HG02588 (cell line): ENCODE results near the gene SVIL.
A peak's percentile ranks its signal among the peaks of the same experiment; 100 is the strongest.

ENCODE experiments used
- ATAC-seq: cut with Tn5 transposase; IDR thresholded peaks from one replicate; pipeline ENCODE4 v1.9.1; 2021; ENCODE audit warnings: mild to moderate bottlenecking, moderate library complexity; ENCODE audit not compliant: unreplicated experiment

SVIL gene

DNA sequence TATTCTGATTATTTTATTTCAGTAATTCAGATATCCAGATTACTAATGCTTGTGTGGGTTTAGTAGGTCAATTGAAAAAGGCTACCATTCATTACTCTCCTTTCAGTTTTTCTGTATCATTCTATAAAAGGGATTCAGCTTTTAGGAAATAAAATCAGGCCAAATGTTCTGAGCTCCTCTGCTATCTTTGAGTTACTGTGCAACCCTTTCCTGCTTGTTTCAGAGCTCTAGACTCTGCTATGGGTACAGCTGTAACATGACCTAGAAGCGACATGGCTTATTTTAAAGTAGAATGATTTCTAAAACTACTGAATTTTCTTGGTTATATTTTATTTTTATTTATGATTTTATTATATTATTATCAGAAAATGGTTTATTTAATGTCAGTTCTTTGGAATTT, 203.1 kb downstream of the SVIL start:
- ATAC-seq: no peak

DNA sequence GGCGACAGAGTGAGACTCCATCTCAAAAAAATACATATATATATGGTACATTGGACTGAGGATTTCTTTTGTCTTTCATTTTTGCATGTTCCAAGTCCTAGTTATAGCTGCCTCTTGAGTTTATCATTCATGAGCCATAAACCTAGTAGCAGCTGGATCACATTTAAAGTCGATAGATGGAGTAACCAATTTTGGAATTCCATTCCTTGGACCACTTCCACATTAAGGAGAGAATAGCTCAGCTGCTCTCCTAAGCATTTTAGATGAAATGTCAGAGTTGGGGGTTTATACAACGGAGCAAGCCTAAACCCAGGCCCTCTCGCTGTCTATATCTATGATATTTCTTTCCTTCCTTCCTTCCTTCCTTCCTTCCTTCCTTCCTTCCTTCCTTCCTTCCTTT, 204.7 kb downstream of the SVIL start:
- no peak for ATAC-seq

DNA sequence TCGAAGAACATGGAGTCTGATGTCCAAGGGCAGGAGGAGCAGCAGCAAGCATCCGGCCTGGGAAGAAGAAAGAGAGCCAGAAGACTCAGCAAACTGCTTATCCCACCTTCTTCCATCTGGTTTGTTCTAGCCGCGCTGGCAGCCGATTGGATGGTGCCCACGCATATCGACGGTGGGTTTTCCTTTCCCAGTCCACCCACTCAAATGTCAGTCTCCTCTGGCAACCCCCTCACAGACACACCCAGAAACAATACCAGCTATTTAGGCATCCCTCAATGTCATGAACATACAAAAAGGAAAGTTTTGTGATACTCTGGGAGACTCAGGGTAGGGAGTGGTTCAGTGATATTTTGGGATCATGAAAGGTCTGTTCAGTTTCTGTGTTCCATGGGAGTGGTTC, 206.3 kb downstream of the SVIL start:
- no peak for ATAC-seq

DNA sequence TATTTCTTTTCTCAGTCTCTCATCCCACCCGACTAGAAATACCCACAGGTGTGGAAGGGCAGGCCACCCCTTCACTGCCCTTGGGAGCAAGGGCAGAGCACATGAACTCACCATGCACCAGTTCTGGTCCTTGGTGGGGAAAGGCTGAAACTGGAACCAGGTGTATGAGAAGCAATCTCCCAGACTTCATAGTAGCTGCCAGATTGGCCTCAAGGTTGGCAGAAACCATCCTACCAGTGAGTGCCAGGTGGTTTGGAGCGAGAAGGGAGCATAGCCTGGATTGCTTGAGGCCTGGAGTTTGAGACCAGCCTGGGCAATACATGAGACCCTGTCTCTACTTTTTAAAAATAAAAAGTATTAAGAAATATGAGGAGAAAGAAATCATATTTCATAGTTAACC, 207.1 kb downstream of the SVIL start:
- no peak for ATAC-seq

DNA sequence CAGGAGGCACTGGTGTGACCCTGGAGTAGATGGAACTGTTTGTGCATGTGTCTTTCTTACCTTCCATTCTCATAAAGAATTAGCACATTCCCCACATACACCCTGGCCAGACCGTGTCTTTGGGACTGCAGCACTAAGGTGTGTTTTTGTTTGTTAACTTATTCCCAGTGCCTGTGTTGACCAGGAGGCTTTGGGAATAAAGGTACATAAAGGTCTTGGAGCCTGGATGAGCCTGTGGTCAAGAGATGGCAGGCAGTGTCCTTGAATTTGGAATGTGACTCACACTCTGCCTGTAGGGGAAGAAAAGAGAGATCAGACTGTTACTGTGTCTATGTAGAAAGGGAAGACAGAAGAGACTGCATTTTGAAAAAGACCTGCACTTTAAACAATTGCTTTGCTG, 208.4 kb downstream of the SVIL start:
- ATAC-seq: no peak

DNA sequence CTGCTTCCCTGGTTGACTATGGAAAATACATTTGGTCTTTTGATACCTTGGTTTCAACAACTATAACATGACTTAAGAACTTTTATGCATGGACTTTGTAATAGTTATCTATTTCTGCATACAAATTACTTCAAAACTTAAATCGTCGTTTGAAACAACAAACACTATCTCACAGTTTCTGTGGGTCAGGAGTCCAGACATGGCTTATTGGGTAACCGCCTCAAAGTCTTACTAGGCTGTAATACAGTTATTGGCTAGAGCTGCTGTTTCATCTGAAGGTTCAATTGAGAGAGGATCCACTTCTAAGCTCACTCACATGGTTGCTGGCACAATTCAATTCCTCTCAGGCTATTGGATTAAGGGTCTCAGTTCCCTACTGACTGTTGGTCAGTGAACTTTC, 210.8 kb downstream of the SVIL start:
- no peak for ATAC-seq

DNA sequence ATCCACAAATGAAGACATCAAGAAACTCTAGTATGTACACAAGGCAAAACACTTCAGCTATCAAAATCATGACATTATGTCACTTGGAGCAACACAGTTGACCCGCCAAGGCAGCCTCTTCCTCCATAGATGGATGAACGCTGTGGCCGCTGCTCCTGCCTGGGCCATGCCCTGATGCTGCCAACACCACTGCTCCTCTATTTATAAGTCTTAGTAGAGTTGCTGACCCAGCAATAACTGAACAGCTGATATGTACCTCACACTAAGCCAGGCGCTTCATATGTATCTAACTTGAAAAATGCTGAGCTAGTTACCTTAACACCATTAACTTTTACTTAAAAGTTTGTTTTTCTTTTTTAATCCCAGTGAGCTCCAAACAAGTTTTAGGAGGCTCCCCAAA, 214.0 kb downstream of the SVIL start:
- ATAC-seq: no peak

DNA sequence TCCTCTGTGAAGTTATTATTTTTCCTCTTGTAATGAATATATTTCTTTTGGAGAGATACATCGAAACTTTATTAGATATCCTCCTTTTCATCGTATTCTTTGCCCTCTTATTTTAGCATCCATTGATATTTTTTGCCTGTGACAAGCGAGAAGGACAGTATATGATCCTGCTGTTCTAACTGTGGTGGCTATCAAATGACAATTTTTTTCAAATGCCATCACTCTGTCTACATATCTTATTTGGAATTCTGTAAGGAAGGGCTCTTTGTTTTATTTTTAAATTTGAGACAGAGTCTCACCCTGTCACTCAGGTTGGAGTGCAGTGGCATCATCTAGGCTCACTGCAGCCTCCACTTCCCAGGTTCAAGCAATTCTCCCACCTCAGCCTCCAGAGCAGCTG, 217.4 kb downstream of the SVIL start:
- no peak for ATAC-seq

DNA sequence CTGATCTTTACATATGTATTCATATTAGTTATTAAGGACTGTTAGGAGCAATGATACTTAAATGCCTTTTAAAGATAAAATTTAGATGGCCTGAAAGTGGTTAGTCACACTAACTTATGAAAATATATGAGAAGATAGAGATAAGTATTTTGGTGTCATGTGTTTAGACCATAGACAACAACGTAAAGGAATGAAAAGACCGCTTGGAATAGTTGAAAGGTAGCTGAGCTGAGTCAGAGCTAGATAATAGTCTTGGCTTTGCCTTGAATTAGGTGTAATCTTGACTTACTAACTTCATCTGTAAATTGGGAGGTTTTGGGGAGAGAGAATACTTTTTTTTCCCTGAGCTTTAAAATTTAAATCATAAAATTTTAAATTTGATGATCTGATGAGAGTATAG, 218.9 kb downstream of the SVIL start:
- no peak for ATAC-seq

DNA sequence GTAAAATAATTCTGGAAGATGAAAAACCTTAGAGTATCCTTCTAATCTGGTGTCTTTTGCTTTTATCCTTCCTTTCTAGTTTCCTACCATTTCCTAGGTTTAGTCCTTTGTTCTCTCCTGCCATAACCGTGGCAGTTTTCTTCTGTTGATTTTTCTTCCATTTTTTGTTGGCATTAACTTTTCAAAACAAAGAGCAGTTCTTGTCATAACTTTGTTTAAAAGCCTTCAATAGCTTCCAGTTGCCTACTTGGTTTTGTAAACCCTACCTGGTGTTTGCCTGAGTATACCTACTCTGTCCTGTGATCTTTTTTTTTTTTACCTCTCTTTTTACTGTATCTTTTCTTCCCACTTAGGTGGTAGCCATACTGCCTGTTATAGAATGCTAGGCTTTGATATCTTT, 220.3 kb downstream of the SVIL start:
- no peak for ATAC-seq

DNA sequence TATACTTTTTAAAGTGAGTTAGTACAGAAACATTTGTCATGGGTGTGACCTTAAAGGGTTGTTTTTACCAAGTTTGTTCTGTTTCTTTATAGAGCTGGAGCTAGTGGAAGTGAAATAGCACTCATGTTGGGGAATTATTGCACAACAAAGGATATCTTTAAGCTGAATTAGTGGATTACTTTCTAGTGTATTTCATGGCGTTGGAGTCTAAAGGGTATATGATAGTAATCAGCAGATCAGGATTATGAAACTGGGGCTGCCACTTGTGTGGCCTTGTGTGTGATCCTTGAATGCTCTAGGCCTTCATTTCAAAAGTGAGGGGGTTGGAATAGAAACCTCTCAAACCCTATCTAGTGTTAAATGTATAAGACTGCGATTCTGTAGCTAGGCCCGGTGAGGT, 222.3 kb downstream of the SVIL start:
- no peak for ATAC-seq

DNA sequence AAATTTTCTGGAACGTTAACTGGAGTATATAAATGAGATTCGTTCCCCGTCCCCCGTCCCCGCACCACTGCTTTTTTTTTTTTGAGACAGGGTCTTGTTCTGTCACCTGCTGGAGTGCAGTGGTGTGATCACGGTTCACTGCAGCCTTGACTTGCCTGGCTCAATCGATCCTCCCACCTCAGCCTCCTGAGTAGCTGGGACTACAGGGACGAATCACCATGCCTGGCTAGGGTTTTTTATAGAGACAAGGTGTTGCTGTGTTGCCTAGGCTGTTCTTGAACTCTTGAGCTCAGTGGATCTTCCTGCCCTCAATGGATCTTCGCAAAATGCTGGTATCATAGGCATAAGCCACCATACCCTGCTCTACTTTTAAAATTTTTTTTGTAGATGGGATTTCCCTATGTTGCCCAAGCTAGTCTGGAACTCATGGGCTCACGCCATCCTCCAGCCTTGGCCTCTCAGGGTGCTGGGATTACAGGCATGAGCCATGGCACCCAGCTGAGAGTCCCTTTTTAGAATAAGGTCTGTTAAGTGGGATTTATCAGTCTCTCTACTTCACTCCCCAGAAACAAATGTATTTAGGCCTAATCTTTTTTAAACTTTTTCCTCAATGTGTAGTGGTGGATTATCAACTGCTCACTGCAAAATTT, 223.0 kb downstream of the SVIL start:
- ATAC-seq: no peak

DNA sequence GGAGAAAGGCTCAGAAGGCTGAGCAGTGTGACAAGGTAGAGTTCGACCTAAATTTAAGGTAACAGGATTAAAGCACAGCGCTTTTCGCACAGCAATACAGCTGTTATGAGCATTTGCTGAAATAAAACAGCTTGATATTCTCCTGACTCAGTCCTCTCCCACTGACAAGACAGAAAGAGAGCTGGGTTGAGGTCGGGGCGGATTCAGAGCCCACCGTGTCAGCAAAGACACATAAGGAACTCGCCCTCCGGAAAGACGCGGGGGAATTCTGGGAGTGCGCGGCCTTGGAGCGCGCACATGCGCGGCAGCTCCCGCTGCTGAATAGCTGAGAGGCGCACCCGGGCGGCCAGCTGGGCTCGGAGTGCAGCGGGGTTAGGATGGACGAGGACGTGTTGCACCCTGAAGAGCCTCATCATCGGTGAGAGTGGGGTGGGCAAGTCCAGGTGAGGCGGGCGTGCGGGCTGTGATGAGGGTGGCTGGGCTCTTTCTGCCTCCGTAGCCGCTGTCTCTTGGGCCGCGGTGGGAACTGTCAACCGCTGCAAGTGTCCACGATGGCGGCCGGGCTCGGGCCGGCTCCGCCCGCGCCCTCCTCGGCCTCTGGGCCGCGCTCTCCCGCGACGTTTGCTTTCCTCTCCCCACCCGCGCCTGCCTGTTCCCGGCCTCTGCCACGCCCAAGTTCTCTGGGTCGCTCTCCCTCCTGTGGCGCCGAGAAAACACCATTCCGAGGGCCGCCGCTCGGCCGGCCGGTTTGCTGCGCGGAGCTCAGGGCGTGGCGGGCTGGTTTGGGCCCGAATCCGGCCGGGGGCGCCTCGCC, 225.3 kb downstream of the SVIL start:
- peak; percentile 77 for ATAC-seq

DNA sequence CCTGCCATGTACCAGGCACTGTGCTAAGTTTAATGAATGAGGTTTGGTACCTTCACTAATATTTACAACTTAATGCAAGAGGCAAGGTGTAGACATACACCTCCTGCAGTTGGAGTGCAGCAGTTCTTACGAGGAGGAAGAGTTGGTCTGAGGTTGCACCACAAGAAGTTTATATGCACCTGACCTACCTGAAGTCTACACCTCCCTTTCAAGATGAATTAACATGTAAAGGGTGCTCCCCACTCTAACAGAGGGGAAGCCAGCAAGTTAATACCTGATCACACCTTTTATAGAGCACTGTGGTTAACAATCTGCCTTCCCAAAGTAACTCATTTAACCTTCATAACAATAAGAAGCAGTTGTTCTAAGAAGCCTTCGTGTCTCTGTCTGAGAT, 225.9 kb downstream of the SVIL start:
- ATAC-seq: peak; percentile 18
